ENCODE results near the gene LSAMP.

DNA sequence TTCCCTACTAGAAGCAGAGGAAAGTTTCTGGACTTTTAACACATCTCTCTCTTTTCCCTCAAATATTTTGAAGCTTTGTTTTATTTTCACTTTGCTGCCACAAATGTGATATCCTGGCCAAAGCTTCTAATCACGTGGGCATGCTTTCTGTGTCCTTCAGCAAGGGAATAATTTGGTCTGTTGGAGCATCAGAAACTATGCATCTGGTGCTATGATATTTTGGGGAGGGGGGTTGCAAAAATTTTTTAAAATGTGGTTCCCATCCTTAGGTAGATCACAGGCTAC lies 567.7 kb downstream of the LSAMP start:
- TF ChIP-seq POLR2A (IDR thresholded peaks at IDR 0.05): no peak
- TF ChIP-seq, protein P1, sequence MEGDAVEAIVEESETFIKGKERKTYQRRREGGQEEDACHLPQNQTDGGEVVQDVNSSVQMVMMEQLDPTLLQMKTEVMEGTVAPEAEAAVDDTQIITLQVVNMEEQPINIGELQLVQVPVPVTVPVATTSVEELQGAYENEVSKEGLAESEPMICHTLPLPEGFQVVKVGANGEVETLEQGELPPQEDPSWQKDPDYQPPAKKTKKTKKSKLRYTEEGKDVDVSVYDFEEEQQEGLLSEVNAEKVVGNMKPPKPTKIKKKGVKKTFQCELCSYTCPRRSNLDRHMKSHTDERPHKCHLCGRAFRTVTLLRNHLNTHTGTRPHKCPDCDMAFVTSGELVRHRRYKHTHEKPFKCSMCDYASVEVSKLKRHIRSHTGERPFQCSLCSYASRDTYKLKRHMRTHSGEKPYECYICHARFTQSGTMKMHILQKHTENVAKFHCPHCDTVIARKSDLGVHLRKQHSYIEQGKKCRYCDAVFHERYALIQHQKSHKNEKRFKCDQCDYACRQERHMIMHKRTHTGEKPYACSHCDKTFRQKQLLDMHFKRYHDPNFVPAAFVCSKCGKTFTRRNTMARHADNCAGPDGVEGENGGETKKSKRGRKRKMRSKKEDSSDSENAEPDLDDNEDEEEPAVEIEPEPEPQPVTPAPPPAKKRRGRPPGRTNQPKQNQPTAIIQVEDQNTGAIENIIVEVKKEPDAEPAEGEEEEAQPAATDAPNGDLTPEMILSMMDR (IDR thresholded peaks at IDR 0.05): no peak

All from lower leg skin (tissue), 3 donors.